Prostate gland (tissue), 2 donors: Measurements from ENCODE around the gene GRID1. TPM values are rescaled to one million over a fixed set of nuclear protein-coding genes. Genes with fewer than 3 reads are reported as not detected.

Source experiments
- DNase-seq: peaks from one replicate; pipeline ENCODE4 v3.0.0-alpha.2; 2019; ENCODE audit warnings: low spot score
- H3K27ac ChIP-seq, 2 donors: fragments of 200-600 bp; sonication (generic); 2 replicates each; pipeline ENCODE4 v1.5.1; 2017 to 2019
- H3K27me3 ChIP-seq: fragments of 200-600 bp; sonication (generic); replicated peaks from 2 replicates; pipeline ENCODE4 v1.5.1; 2019; ENCODE audit not compliant: insufficient read depth
- H3K36me3 ChIP-seq, 2 donors: fragments of 200-600 bp; sonication (generic); 1 replicate in 1 of 2; 2 replicates in 1 of 2; pipeline versions ENCODE4 v1.5.1 to v1.8.1; 2017 to 2019
- H3K4me1 ChIP-seq: fragments of 200-600 bp; sonication (generic); replicated peaks from 2 replicates; pipeline ENCODE4 v1.5.1; 2019
- H3K4me3 ChIP-seq, 2 donors: fragments of 200-600 bp; sonication (generic); 2 replicates each; pipeline ENCODE4 v1.5.1; 2017 to 2019
- H3K9me3 ChIP-seq: fragments of 200-600 bp; sonication (generic); 2 replicates; pipeline ENCODE4 v1.5.1; 2017
- CTCF ChIP-seq, 4 experiments: fragments of 200-600 bp in 2 of 4; fragments of 450-650 bp in 2 of 4; sonication (generic) in 2 of 4; IDR thresholded peaks; 1 replicate in 3 of 4; 2 replicates in 1 of 4; pipeline ENCODE4 v1.5.1; 2016 to 2019; ENCODE audit warnings: antibody characterized with exemption in 4 of 4, mild to moderate bottlenecking in 2 of 4, moderate library complexity in 2 of 4
- POLR2A ChIP-seq: fragments of 450-650 bp; IDR thresholded peaks from one replicate; pipeline ENCODE4 v1.6.1; 2016; ENCODE audit warnings: antibody characterized with exemption, mild to moderate bottlenecking
- POLR2AphosphoS5 ChIP-seq: sonication (generic); formaldehyde crosslinking; IDR thresholded peaks from one replicate; pipeline ENCODE4 v1.6.1; 2017; ENCODE audit warnings: antibody characterized with exemption
- WGBS: methylation state at CpG from one replicate; pipeline ENCODE4 v1.1.5; 2018; 5-methylcytosine and 5-hydroxymethylcytosine counted together
- intact Hi-C: fragments of 100-400 bp; cut with DNase I; formaldehyde crosslinking; loops from one replicate; pipeline ENCODE4 v1.14.2; 2022
- total RNA-seq, 2 donors: library from RNA; depleted of rRNA; stranded (reverse); fragments of >200 nt; gene quantifications; one replicate each; pipeline ENCODE4 v1.1.0, GENCODE V29; 2016

Gene GRID1
- total RNA-seq, 2 donors from 2014 or later = 1.0 to 10.0 TPM

- TF ChIP-seq POLR2A = no peak
- no peak for TF ChIP-seq CTCF (IDR thresholded peaks at IDR 0.05)
- no peak for TF ChIP-seq POLR2AphosphoS5
- DNase-seq = no peak
- intact Hi-C loops = no loop called here
- H3K36me3 ChIP-seq = no peaks in the 10 kb centered on the region
- WGBS = 83% methylated on average over 4 of the region's 4 CpGs
- no peak overlapping the region for H3K27ac ChIP-seq
- no peaks in the 10 kb centered on the region for H3K27me3 ChIP-seq
- H3K4me1 ChIP-seq = no peaks in the 10 kb centered on the region
- H3K9me3 ChIP-seq = no peaks in the 10 kb centered on the region
- no peak overlapping the region for H3K4me3 ChIP-seq
Measured at GRCh38 chr10:86086418-86086817, 280.2 kb downstream of the GRID1 start.

- H3K27ac ChIP-seq = no peak overlapping the region
- H3K4me3 ChIP-seq = no peak overlapping the region
- intact Hi-C loops = no loop called here
- no peaks in the 10 kb centered on the region for H3K36me3 ChIP-seq
- H3K4me1 ChIP-seq = no peaks in the 10 kb centered on the region
- 89% methylated on average over 5 of the region's 5 CpGs for WGBS
- H3K27me3 ChIP-seq = no peaks in the 10 kb centered on the region
- no peaks in the 10 kb centered on the region for H3K9me3 ChIP-seq
- DNase-seq = no peak
- TF ChIP-seq POLR2A (no peak), CTCF (IDR thresholded peaks at IDR 0.05) (no peak), POLR2AphosphoS5 (no peak)
Measured at GRCh38 chr10:86085686-86086085, 280.9 kb downstream of the GRID1 start.

- Histone ChIP-seq H3K27ac (no peak overlapping the region), H3K9me3 (no peaks in the 10 kb centered on the region), H3K4me3 (no peak overlapping the region), H3K36me3 (no peaks in the 10 kb centered on the region), H3K4me1 (no peaks in the 10 kb centered on the region), H3K27me3 (no peaks in the 10 kb centered on the region)
- intact Hi-C loops = no loop called here
- no peak for DNase-seq
- WGBS = 87% methylated on average over 8 of the region's 8 CpGs
- TF ChIP-seq CTCF (IDR thresholded peaks at IDR 0.05) (no peak), POLR2A (no peak), POLR2AphosphoS5 (no peak)
Measured at GRCh38 chr10:86085136-86085535, 281.5 kb downstream of the GRID1 start.

- 73% methylated on average over 3 of the region's 3 CpGs for WGBS
- intact Hi-C loops = no loop called here
- TF ChIP-seq POLR2AphosphoS5 = no peak
- TF ChIP-seq POLR2A = no peak
- TF ChIP-seq CTCF (IDR thresholded peaks at IDR 0.05) = no peak
- H3K27ac ChIP-seq = no peak overlapping the region
- no peak for DNase-seq
- H3K9me3 ChIP-seq = no peaks in the 10 kb centered on the region
- no peaks in the 10 kb centered on the region for H3K27me3 ChIP-seq
- no peak overlapping the region for H3K4me3 ChIP-seq
- H3K4me1 ChIP-seq = no peaks in the 10 kb centered on the region
- no peaks in the 10 kb centered on the region for H3K36me3 ChIP-seq
Measured at GRCh38 chr10:86084585-86084984, 282.0 kb downstream of the GRID1 start.

GRCh38 chr10:86083664-86084175 is 282.9 kb downstream of the GRID1 start:
- TF ChIP-seq POLR2AphosphoS5 = no peak
- TF ChIP-seq POLR2A = no peak
- TF ChIP-seq CTCF (IDR thresholded peaks at IDR 0.05) = no peak
- 87% methylated on average over 9 of the region's 9 CpGs for WGBS
- no peak overlapping the region for H3K27ac ChIP-seq
- no peak overlapping the region for H3K4me3 ChIP-seq
- no peaks in the 10 kb centered on the region for H3K36me3 ChIP-seq
- H3K27me3 ChIP-seq = no peaks in the 10 kb centered on the region
- intact Hi-C loops = no loop called here
- no peaks in the 10 kb centered on the region for H3K4me1 ChIP-seq
- DNase-seq = no peak
- H3K9me3 ChIP-seq = no peaks in the 10 kb centered on the region
